Fibroblast of villous mesenchyme (primary cell): Measurements from ENCODE around the gene SPATA1. TPM values are rescaled to one million over a fixed set of nuclear protein-coding genes. Genes with fewer than 3 reads are reported as not detected.
"Not testable (repeated sequence)": the region's sequence is repeated elsewhere in the genome, so short reads cannot be mapped to it uniquely, and the experiment has no call there.

ENCODE experiments used
- DNase-seq: peaks from one replicate; pipeline ENCODE4 v3.0.0-alpha.2; 2010; ENCODE audit warnings: low read depth
- H3K4me3 ChIP-seq: 2 replicates; pipeline ENCODE4 v1.5.1; 2011; ENCODE audit warnings: low read depth, mild to moderate bottlenecking, low read length
- total RNA-seq: library from RNA; depleted of rRNA; stranded (reverse); fragments of >200 nt; gene quantifications from 2 replicates; pipeline ENCODE4 v1.2.3, GENCODE V29; 2012
- TF ChIP-seq, protein P1 (sequence below): IDR thresholded peaks from 2 replicates; pipeline ENCODE4 v1.5.1; 2012; ENCODE audit warnings: low read depth, mild to moderate bottlenecking, low read length; ENCODE audit not compliant: insufficient read depth

The SPATA1 gene
- total RNA-seq, 1 donor, result 0.43 TPM

DNA sequence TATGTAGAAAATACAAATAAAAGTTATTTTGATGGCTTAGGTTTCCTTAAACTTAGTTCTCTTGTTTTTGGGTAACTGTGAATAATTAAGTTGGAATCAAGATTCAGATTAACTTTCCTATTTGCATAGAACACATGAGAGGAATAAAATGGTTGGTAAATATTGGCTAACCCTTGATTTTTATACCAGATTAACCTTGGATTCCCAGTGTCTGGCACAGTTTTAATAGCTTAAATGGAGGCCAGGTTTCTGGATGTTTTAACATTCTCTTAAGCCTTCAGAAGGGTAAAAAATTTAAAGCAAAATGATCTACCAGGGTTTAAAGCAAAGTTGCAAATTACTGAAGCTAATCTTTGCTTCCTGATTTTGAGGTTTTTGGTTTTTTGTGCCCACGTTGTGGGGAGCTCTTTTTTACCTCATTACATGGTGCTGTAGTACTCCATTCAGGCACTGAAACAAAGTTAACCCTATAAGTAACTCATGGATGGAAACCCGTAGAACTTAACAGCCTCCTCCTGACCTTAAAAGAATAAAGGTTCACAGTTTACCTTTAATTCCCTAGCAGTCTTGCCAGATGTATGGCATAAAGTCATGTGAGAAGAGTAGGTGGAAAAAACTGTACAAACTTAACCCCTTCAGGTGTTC, 8.4 kb upstream of the SPATA1 start:
- no peak for DNase-seq
- TF ChIP-seq, protein P1, sequence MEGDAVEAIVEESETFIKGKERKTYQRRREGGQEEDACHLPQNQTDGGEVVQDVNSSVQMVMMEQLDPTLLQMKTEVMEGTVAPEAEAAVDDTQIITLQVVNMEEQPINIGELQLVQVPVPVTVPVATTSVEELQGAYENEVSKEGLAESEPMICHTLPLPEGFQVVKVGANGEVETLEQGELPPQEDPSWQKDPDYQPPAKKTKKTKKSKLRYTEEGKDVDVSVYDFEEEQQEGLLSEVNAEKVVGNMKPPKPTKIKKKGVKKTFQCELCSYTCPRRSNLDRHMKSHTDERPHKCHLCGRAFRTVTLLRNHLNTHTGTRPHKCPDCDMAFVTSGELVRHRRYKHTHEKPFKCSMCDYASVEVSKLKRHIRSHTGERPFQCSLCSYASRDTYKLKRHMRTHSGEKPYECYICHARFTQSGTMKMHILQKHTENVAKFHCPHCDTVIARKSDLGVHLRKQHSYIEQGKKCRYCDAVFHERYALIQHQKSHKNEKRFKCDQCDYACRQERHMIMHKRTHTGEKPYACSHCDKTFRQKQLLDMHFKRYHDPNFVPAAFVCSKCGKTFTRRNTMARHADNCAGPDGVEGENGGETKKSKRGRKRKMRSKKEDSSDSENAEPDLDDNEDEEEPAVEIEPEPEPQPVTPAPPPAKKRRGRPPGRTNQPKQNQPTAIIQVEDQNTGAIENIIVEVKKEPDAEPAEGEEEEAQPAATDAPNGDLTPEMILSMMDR, result no peak
- H3K4me3 ChIP-seq, result no peak overlapping the region

DNA sequence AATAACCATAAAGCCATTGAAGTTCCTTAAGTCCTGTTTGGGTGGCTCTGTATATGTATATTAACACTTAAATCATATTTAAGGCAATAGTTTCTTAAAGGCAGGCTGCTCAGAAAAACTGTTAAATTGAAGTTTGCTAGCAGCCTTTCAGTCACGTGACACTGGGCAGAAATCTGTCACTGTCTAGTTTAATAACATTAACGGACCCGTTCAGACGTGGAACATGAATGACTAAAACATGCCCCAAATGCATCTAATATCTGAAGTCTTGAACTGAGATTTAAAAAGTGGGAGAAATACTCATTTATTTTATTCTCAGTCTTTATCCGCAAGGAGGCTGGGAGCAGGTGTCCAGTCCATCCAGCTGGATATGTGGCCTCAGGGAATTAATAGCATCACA, 3.3 kb upstream of the SPATA1 start:
- DNase-seq, result no peak
- TF ChIP-seq, protein P1, result no peak
- H3K4me3 ChIP-seq, result no peak overlapping the region

DNA sequence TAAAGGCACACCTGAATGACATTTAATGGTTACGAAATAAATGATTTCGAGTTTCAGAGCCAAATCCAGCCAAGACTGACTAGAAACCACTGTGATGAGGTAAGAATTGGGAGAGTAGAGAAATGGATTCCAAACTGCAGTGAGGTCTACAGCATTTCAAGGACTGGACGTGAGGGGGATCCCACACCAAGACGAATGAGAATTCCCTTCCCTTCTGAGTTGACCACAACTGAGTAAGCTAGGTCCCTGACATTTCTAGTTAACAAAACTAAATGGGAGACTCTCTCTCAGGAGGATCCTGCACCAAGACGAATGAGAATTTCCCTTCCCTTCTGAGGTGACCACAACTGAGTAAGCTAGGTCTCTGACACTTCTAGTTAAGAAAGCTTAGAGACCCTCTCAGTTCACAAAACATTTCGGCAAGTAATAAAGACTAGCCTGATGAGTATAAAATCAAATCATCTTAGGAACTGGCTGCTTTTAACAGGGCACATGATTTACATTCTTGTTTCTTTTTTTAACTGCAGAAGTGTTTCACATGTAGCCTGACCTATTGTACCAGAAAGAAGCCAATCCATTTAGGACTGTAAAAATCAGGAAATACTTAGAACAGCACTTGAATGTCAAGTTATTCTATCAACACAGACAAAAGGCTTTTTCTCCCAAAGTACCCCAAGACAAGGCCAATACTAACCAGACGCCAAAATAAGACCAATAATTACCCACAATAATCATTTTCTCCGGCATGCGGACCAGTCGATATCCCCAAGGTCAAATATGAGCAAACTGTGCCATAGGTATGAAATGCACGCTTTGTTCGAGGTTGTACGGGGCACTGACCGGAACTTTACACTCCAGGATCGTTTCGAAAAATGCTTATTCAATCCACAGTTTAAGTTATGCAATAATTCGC, 1.4 kb upstream of the SPATA1 start:
- peak overlapping the region; percentile 77 for H3K4me3 ChIP-seq
- peak; percentile 59 for DNase-seq
- TF ChIP-seq, protein P1, result peak; percentile 12

DNA sequence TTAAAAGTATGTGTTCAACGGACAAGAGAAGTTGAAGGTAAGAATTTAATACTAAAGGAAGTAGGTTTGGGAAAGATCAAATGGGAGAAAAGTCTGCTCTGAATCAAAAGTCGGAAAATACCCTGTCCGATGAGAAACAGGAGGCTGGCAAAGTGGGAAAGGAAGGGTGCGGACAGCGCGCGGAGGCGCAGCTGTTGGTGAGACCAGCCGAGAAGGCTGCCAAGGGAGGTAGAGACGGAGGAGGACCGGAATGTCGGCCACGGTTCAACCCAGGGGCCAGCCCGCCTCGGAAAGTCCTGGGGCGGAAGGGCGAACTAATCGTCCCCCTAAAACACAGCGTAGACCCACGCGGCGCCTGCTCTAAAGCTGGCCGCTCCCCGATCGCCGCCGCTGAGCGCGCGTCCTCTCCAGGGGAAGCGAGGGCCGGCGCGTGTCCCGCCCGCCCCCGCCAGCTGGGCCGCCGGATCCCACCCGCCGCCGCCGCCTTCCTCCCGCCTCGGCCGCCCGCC, 639 bp upstream of the SPATA1 start:
- peak; percentile 61 for DNase-seq
- H3K4me3 ChIP-seq, result peak overlapping the region; percentile 77
- TF ChIP-seq, protein P1, result no peak

DNA sequence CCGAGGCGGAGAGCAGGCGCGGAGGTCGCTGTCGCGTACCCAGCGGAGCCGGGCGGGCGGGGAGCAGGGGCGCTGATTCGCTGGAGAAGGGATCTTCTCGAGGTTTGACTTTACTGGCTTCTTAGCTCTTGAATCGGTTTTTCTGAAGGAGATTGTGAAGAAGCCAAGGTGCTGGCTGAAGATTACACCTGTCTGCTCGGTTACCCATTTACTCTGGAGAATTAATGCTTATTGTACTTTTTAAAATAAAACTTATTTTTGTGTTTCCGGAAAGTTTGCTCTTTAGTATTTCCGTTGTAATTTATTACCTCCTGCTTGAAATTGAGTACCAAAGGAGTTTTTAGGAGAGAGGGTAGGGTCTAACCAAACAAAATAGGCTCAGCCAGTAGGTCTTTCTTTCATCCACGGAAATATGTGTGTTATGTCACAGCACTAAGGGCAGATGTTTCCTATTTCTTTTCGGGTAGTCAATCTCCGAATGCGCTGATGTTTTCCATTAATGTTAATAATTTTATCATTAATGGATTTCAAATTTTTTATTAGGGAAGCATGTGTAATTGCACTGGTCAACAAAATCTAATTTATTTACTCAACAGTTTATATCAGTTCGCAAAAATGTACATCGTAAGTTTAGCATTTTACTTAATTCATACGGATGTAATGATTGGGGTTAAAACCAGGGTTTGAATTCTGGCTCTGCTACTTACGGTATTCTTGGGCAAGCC, 705 bp downstream of the SPATA1 start:
- TF ChIP-seq, protein P1, result no peak
- H3K4me3 ChIP-seq, result peak overlapping the region; percentile 77
- DNase-seq, result no peak

DNA sequence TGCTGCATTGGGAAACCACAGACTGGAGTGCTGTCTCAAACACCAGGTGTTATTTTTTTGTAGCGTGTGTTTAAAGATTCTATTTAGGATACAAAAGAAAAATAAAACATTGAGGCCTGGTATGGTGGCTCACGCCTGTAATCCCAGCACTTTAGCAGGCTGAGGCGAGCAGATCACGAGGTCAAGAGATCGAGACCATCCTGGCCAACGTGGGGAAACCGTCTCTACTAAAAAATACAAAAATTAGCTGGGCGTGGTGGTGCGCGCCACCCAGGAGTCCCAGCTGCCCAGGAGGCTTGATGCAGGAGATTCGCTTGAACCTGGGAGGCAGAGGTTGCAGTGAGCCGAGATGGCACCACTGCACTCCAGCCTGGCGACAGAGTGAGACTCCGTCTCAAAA, 1.7 kb downstream of the SPATA1 start:
- H3K4me3 ChIP-seq, result not testable (repeated sequence)
- DNase-seq, result peak; percentile 17

DNA sequence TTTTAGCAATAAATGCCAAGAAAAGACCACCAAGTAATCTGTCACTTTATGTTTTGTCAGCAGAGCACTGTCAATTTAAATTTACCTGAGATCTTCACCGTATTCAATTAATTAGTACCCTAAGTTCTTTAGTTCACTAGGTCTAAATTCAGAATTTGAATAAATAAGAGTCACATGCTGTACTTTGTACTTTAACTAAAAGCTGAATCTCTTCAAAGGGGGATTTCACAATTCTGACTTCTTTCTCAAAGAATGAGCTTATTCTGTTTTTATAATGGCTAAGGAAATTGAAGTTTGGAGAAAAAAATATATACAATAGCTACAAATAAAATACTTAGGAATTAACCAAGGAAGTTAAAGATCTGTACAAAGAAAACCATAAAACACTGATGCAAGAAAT, 2.3 kb downstream of the SPATA1 start:
- no peak for DNase-seq

More for the DNA sequence above, 2.3 kb downstream of the SPATA1 start:
- TF ChIP-seq, protein P1, result no peak
- no peak overlapping the region for H3K4me3 ChIP-seq
